HCT116 (cell line): Measurements from ENCODE around the gene CHCHD5. TPM values are rescaled to one million over a fixed set of nuclear protein-coding genes. Genes with fewer than 3 reads are reported as not detected.

Experiments
- ATAC-seq: fragments of 200-7000 bp; cut with Tn5 transposase; 2 replicates; pipeline ENCODE4 v1.9.1; 2020; ENCODE audit warnings: mild to moderate bottlenecking, moderate library complexity
- BruUV-seq: library from RNA; stranded (reverse); fragments of 400-500 nt; replicated peaks from 2 replicates; lab custom pipeline; 2021; lab: Mats Ljungman, UMichigan
- CTCF ChIA-PET: fragments of 300-600 bp; sonication (Branson Sonifier 250); formaldehyde crosslinking; loops from one replicate; lab custom pipeline; 2021; ENCODE audit warnings: antibody characterized with exemption; lab: Charles Lee
- POLR2A ChIA-PET: fragments of 300-600, 350-600 bp; sonication (Branson Sonifier 250); formaldehyde crosslinking; loops from one replicate; lab custom pipeline; 2021; ENCODE audit warnings: antibody characterized with exemption; lab: Charles Lee
- RAD21 ChIA-PET, 2 experiments: fragments of 300-600 bp; sonication (Branson Sonifier 250); formaldehyde crosslinking; loops; one replicate each; lab custom pipeline; 2023; ENCODE audit warnings: low total read pairs in 2 of 2; ENCODE audit not compliant: uncharacterized antibody in 2 of 2, unreplicated experiment in 2 of 2, low non-redundant PET in 1 of 2; lab: Charles Lee
- DNase-seq: peaks from one replicate; pipeline ENCODE4 v3.0.0-alpha.2; 2010; ENCODE audit warnings: low read depth, low spot score
- H2AFZ ChIP-seq: fragments of 200-600 bp; shearing (Covaris generic), sonication (generic); 2 replicates; pipeline ENCODE4 v1.6.1; 2017; ENCODE audit warnings: low read depth, mixed run types, mixed read lengths, antibody characterized with exemption, low read length; ENCODE audit not compliant: poor library complexity, severe bottlenecking
- H3K27ac ChIP-seq: 2 replicates; pipeline ENCODE4 v1.5.1; 2012; ENCODE audit warnings: low read depth, low read length
- H3K27me3 ChIP-seq: fragments of 200-600 bp; sonication (generic); 2 replicates; pipeline ENCODE4 v1.6.1; 2016; ENCODE audit warnings: mixed run types, low read length, mixed read lengths; ENCODE audit not compliant: insufficient read depth
- H3K36me3 ChIP-seq, 2 experiments: fragments of 200-500 bp in 1 of 2; fragments of 200-600 bp in 1 of 2; sonication (Bioruptor generic) in 1 of 2; sonication (generic) in 1 of 2; 2 replicates each; pipeline versions ENCODE4 v1.5.1 to v1.6.1; 2014 to 2016; ENCODE audit warnings: low read length in 2 of 2, inconsistent platforms in 1 of 2, mixed read lengths in 1 of 2, mixed run types in 1 of 2; ENCODE audit not compliant: insufficient read depth in 2 of 2, control insufficient read depth in 1 of 2
- H3K4me1 ChIP-seq, 2 experiments: fragments of 200-600 bp in 1 of 2; sonication (generic) in 1 of 2; 2 replicates each; pipeline versions ENCODE4 v1.5.1 to v1.6.1; 2012 to 2017; ENCODE audit warnings: low read length in 2 of 2, inconsistent platforms in 1 of 2, mild to moderate bottlenecking in 1 of 2, mixed read lengths in 1 of 2, mixed run types in 1 of 2, moderate library complexity in 1 of 2; ENCODE audit not compliant: insufficient read depth in 2 of 2, control insufficient read depth in 1 of 2
- H3K4me2 ChIP-seq: fragments of 200-600 bp; sonication (generic); 2 replicates; pipeline ENCODE4 v1.6.1; 2017; ENCODE audit warnings: mixed run types, low read length, mixed read lengths
- H3K4me3 ChIP-seq, 2 experiments: fragments of 200-600 bp in 1 of 2; sonication (generic) in 1 of 2; replicated peaks in 1 of 2; 2 replicates each; pipeline ENCODE4 v1.5.1; 2011 to 2016; ENCODE audit warnings: low read length in 2 of 2, control low read depth in 1 of 2, low read depth in 1 of 2, mild to moderate bottlenecking in 1 of 2, mixed read lengths in 1 of 2, mixed run types in 1 of 2
- H3K79me2 ChIP-seq: fragments of 200-600 bp; sonication (generic); 2 replicates; pipeline ENCODE4 v1.6.1; 2017; ENCODE audit warnings: mild to moderate bottlenecking, mixed run types, low read length, moderate library complexity, mixed read lengths; ENCODE audit not compliant: insufficient read depth
- H3K9ac ChIP-seq: fragments of 200-600 bp; sonication (generic); 2 replicates; pipeline ENCODE4 v1.6.1; 2016; ENCODE audit warnings: low read length, mixed read lengths
- H3K9me2 ChIP-seq: fragments of 200-600 bp; sonication (generic), shearing (Covaris generic); 2 replicates; pipeline ENCODE4 v1.6.1; 2017; ENCODE audit warnings: mixed run types, mild to moderate bottlenecking, moderate library complexity; ENCODE audit not compliant: insufficient read depth
- H3K9me3 ChIP-seq, 2 experiments: fragments of 200-500 bp in 1 of 2; fragments of 200-600 bp in 1 of 2; sonication (Bioruptor generic) in 1 of 2; sonication (generic) in 1 of 2; 2 replicates each; pipeline ENCODE4 v1.6.1; 2014 to 2017; ENCODE audit warnings: low read length in 2 of 2, mixed read lengths in 2 of 2, inconsistent platforms in 1 of 2, low read depth in 1 of 2, mild to moderate bottlenecking in 1 of 2, mixed run types in 1 of 2, moderate library complexity in 1 of 2; ENCODE audit not compliant: control insufficient read depth in 1 of 2, insufficient read depth in 1 of 2
- H4K20me1 ChIP-seq: fragments of 200-600 bp; sonication (generic), shearing (Covaris generic); 2 replicates; pipeline ENCODE4 v1.6.1; 2017; ENCODE audit warnings: mixed run types, mild to moderate bottlenecking, moderate library complexity; ENCODE audit not compliant: insufficient read depth
- CEBPB ChIP-seq: IDR thresholded peaks from 2 replicates; pipeline ENCODE4 v1.6.1; 2012; ENCODE audit warnings: low read depth
- EGR1 ChIP-seq: IDR thresholded peaks from 2 replicates; pipeline ENCODE4 v1.6.1; 2012; ENCODE audit warnings: low read depth
- ELF1 ChIP-seq: IDR thresholded peaks from 2 replicates; pipeline ENCODE4 v1.6.1; 2012; ENCODE audit warnings: low read depth, borderline replicate concordance
- FOSL1 ChIP-seq: IDR thresholded peaks from 2 replicates; pipeline ENCODE4 v1.6.1; 2012; ENCODE audit warnings: low read depth
- TCF7L2 ChIP-seq: IDR thresholded peaks from 2 replicates; pipeline ENCODE4 v1.7.0; 2011; ENCODE audit warnings: borderline replicate concordance, inconsistent platforms; ENCODE audit not compliant: insufficient read depth, insufficient read length; ENCODE audit errors: extremely low read depth
- YY1 ChIP-seq: IDR thresholded peaks from 2 replicates; pipeline ENCODE4 v1.6.1; 2011; ENCODE audit warnings: low read length, low read depth, moderate library complexity, mild to moderate bottlenecking; ENCODE audit not compliant: insufficient replicate concordance; ENCODE audit errors: extremely low read depth
- intact Hi-C: fragments of 100-400 bp; cut with micrococcal nuclease; formaldehyde crosslinking; loops from 2 replicates; pipeline ENCODE4 v1.10.0; 2022
- total RNA-seq: library from RNA; stranded (reverse); gene quantifications from one replicate; pipeline ENCODE4 v1.2.1, GENCODE V29; 2021; ENCODE audit not compliant: unreplicated experiment
- TF ChIP-seq, protein P1 (sequence below): IDR thresholded peaks from 2 replicates; pipeline ENCODE4 v1.6.1; 2012
- TF ChIP-seq, protein P2 (sequence below), 3 experiments: fragments of 200-600 bp in 1 of 3; sonication (generic) in 1 of 3; IDR thresholded peaks in 2 of 3; conservative IDR thresholded peaks in 1 of 3; 2 replicates each; pipeline ENCODE4 v1.5.1; 2012 to 2017; ENCODE audit warnings: low read depth in 2 of 3, low read length in 2 of 3, antibody characterized with exemption in 1 of 3, borderline replicate concordance in 1 of 3, control low read depth in 1 of 3, mild to moderate bottlenecking in 1 of 3, mixed read lengths in 1 of 3, mixed run types in 1 of 3, moderate library complexity in 1 of 3; ENCODE audit not compliant: insufficient read depth in 1 of 3
- TF ChIP-seq, protein P3 (sequence below): IDR thresholded peaks from 2 replicates; pipeline ENCODE4 v1.6.1; 2012

The CHCHD5 gene
- total RNA-seq, 1 experiment from 2014 or later: 49.8 TPM

DNA sequence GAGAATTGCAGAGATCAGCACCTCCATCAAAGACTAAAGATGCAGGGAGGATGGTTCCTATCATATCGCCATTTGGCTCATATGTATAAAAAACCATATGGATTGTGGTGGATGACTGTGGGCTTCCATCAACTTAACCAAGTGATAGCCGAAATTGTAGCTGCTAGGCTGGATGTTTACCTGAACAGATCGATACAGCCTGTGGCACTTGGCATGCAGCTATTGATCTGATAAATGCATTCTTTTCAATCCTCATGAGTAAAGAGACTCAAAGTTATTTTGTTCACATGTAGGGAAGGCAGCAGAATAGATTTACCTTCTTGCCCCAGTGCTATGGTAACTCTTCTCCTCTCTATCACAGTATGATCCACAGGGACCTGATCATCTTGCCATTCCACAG is 18.5 kb downstream of the CHCHD5 start:
- BruUV-seq: no TSS peak
- no peaks in the 10 kb centered on the region for H3K9me2 ChIP-seq
- peaks cover 3 to 12% of the 10 kb centered on the region in 2 experiments; a peak in 3 of 4 replicates for H3K4me1 ChIP-seq
- RAD21 ChIA-PET: interaction anchor here in 1 of 2 experiments (1.4 kb wide), 1 partner anchor 123 kb away, joined by 4 read pairs; no protein-coding TSS in a partner anchor
- no peak overlapping the region for H3K9ac ChIP-seq
- TF ChIP-seq, protein P1, sequence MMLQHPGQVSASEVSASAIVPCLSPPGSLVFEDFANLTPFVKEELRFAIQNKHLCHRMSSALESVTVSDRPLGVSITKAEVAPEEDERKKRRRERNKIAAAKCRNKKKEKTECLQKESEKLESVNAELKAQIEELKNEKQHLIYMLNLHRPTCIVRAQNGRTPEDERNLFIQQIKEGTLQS: no peak
- no peak for TF ChIP-seq FOSL1
- TF ChIP-seq, protein P2, sequence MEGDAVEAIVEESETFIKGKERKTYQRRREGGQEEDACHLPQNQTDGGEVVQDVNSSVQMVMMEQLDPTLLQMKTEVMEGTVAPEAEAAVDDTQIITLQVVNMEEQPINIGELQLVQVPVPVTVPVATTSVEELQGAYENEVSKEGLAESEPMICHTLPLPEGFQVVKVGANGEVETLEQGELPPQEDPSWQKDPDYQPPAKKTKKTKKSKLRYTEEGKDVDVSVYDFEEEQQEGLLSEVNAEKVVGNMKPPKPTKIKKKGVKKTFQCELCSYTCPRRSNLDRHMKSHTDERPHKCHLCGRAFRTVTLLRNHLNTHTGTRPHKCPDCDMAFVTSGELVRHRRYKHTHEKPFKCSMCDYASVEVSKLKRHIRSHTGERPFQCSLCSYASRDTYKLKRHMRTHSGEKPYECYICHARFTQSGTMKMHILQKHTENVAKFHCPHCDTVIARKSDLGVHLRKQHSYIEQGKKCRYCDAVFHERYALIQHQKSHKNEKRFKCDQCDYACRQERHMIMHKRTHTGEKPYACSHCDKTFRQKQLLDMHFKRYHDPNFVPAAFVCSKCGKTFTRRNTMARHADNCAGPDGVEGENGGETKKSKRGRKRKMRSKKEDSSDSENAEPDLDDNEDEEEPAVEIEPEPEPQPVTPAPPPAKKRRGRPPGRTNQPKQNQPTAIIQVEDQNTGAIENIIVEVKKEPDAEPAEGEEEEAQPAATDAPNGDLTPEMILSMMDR (IDR thresholded peaks at IDR 0.05 in 2 of 3, conservative IDR thresholded peaks at IDR 0.05 in 1 of 3; ENCODE audit: borderline replicate concordance in 1 of 3, insufficient read depth in 1 of 3, low read depth in 2 of 3, low read length in 2 of 3): no peak
- TF ChIP-seq ELF1: no peak
- TF ChIP-seq EGR1: no peak
- no peak overlapping the region for H2AFZ ChIP-seq
- H4K20me1 ChIP-seq: no peaks in the 10 kb centered on the region
- H3K36me3 ChIP-seq: no peaks in the 10 kb centered on the region
- H3K4me3 ChIP-seq: no peak overlapping the region
- H3K27me3 ChIP-seq: no peaks in the 10 kb centered on the region
- H3K9me3 ChIP-seq: no peaks in the 10 kb centered on the region
- intact Hi-C loops: loop anchor here (5.0 kb wide), 1 partner anchor 284 kb away; no protein-coding TSS in a partner anchor
- H3K27ac ChIP-seq: no peak overlapping the region
- DNase-seq (no peak), ATAC-seq (no peak)
- no peak overlapping the region for H3K4me2 ChIP-seq
- CTCF ChIA-PET: interaction anchor here (7.0 kb wide), 1 partner anchor 123 kb away, joined by 71 read pairs; no protein-coding TSS in a partner anchor
- H3K79me2 ChIP-seq: no peaks in the 10 kb centered on the region
- POLR2A ChIA-PET: no interaction called here

DNA sequence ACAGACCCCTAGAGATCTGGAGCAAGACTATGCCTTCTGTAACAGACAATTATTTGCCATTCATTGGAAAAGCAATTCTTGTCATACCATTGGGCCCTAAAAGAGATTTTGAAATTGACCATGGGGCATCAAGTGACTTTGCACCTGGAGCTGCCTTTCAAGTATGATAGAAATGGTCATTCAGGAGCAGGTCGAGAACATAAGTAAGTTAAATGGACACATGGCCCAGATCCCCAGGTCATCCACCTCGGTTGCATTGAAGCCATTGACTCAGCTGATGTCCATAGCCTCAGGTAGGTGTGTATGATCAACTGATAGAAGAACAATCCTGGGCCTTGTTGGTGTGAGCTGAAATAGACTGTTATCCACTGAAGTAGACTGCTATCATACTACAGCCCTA is 19.3 kb downstream of the CHCHD5 start:
- Histone ChIP-seq H3K4me1 (peaks cover 3 to 14% of the 10 kb centered on the region in 2 experiments; a peak in 3 of 4 replicates), H3K9me3 (no peaks in the 10 kb centered on the region), H3K27me3 (no peaks in the 10 kb centered on the region), H3K9ac (no peak overlapping the region), H3K79me2 (no peaks in the 10 kb centered on the region), H3K27ac (no peak overlapping the region), H3K4me2 (no peak overlapping the region), H3K36me3 (no peaks in the 10 kb centered on the region), H4K20me1 (no peaks in the 10 kb centered on the region), H3K4me3 (no peak overlapping the region), H3K9me2 (no peaks in the 10 kb centered on the region), H2AFZ (no peak overlapping the region)
- DNase-seq: no peak
- ATAC-seq: no peak
- CTCF ChIA-PET: interaction anchor here (7.0 kb wide), 1 partner anchor 122 kb away, joined by 71 read pairs; no protein-coding TSS in a partner anchor
- no peak for TF ChIP-seq EGR1
- TF ChIP-seq CEBPB: no peak
- TF ChIP-seq TCF7L2: no peak
- TF ChIP-seq YY1: no peak
- TF ChIP-seq, protein P3, sequence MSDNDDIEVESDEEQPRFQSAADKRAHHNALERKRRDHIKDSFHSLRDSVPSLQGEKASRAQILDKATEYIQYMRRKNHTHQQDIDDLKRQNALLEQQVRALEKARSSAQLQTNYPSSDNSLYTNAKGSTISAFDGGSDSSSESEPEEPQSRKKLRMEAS: no peak
- intact Hi-C loops: loop anchor here (5.0 kb wide), 1 partner anchor 284 kb away; no protein-coding TSS in a partner anchor
- BruUV-seq: no TSS peak
- RAD21 ChIA-PET: no interaction called here
- POLR2A ChIA-PET: no interaction called here
